HEK293 (cell line): ENCODE measurements around the gene SH3RF3.

Experiments
- CTCF ChIA-PET: fragments of 350-600 bp; formaldehyde crosslinking; extraction: SDS; loops from one replicate; lab custom pipeline; 2021; ENCODE audit warnings: antibody characterized with exemption; lab: Yijun Ruan, JAX
- POLR2A ChIA-PET: fragments of 300-600 bp; formaldehyde crosslinking; extraction: SDS; loops from one replicate; lab custom pipeline; 2020; ENCODE audit warnings: antibody characterized with exemption, inconsistent platforms; lab: Yijun Ruan, JAX
- H3K27ac ChIP-seq: fragments of 200-500 bp; sonication (Bioruptor generic); 2 replicates; pipeline ENCODE4 v1.5.1; 2014; ENCODE audit warnings: low read depth, low read length, control low read depth, inconsistent platforms; ENCODE audit errors: extremely low read depth
- H3K36me3 ChIP-seq, 2 experiments: fragments of 200-500 bp in 1 of 2; sonication (Bioruptor generic) in 1 of 2; 1 replicate in 1 of 2; 2 replicates in 1 of 2; pipeline ENCODE4 v1.5.1; 2014 to 2017; ENCODE audit warnings: inconsistent platforms in 2 of 2, low read length in 2 of 2; ENCODE audit not compliant: control insufficient read depth in 2 of 2, insufficient read depth in 1 of 2
- H3K4me1 ChIP-seq: fragments of 200-500 bp; sonication (Bioruptor generic); 2 replicates; pipeline ENCODE4 v1.5.1; 2014; ENCODE audit warnings: mild to moderate bottlenecking, low read length, inconsistent platforms; ENCODE audit not compliant: control insufficient read depth, insufficient read depth
- H3K4me3 ChIP-seq: 2 replicates; pipeline ENCODE4 v1.5.1; 2011; ENCODE audit warnings: low read depth, mild to moderate bottlenecking, control low read depth, low read length, moderate library complexity
- H3K9me3 ChIP-seq: fragments of 200-500 bp; sonication (Bioruptor generic); 2 replicates; pipeline ENCODE4 v1.5.1; 2014; ENCODE audit warnings: low read depth, low read length, inconsistent platforms; ENCODE audit not compliant: control insufficient read depth, insufficient read depth
- GFI1B ChIP-seq: fragments of 450-650 bp; formaldehyde crosslinking; IDR thresholded peaks from 2 replicates; pipeline ENCODE4 v1.5.1; 2016; ENCODE audit warnings: missing biosample characterization, missing genetic modification characterization
- IKZF3 ChIP-seq: fragments of 450-650 bp; IDR thresholded peaks from 2 replicates; pipeline ENCODE4 v1.5.0; 2018; ENCODE audit warnings: missing biosample characterization, mild to moderate bottlenecking, missing genetic modification characterization, moderate library complexity
- KLF1 ChIP-seq: fragments of 450-650 bp; formaldehyde crosslinking; IDR thresholded peaks from 2 replicates; pipeline ENCODE4 v1.5.1; 2016; ENCODE audit warnings: missing biosample characterization, missing genetic modification characterization
- KLF7 ChIP-seq: fragments of 450-650 bp; formaldehyde crosslinking; IDR thresholded peaks from 2 replicates; pipeline ENCODE4 v1.5.1; 2016; ENCODE audit warnings: missing biosample characterization, missing genetic modification characterization, borderline replicate concordance
- KLF9 ChIP-seq: fragments of 450-650 bp; formaldehyde crosslinking; IDR thresholded peaks from 2 replicates; pipeline ENCODE4 v1.5.1; 2016; ENCODE audit warnings: missing biosample characterization, missing genetic modification characterization, low read depth
- MYNN ChIP-seq: fragments of 450-650 bp; formaldehyde crosslinking; IDR thresholded peaks from 2 replicates; pipeline ENCODE4 v1.5.1; 2016; ENCODE audit warnings: missing biosample characterization, missing genetic modification characterization, borderline replicate concordance
- SCRT2 ChIP-seq: fragments of 450-650 bp; formaldehyde crosslinking; IDR thresholded peaks from 2 replicates; pipeline ENCODE4 v1.5.1; 2016; ENCODE audit warnings: missing biosample characterization, missing genetic modification characterization
- SP2 ChIP-seq: fragments of 450-650 bp; formaldehyde crosslinking; IDR thresholded peaks from 2 replicates; pipeline ENCODE4 v1.5.1; 2016; ENCODE audit warnings: missing biosample characterization, missing genetic modification characterization
- ZBTB21 ChIP-seq: fragments of 450-650 bp; formaldehyde crosslinking; IDR thresholded peaks from 2 replicates; pipeline ENCODE4 v1.5.1; 2017; ENCODE audit warnings: missing biosample characterization, missing genetic modification characterization
- ZFP3 ChIP-seq: fragments of 450-650 bp; formaldehyde crosslinking; IDR thresholded peaks from 2 replicates; pipeline ENCODE4 v1.5.1; 2016; ENCODE audit warnings: low read depth, missing biosample characterization, missing genetic modification characterization
- ZFP69B ChIP-seq: fragments of 450-650 bp; formaldehyde crosslinking; IDR thresholded peaks from 2 replicates; pipeline ENCODE4 v1.5.1; 2016; ENCODE audit warnings: missing biosample characterization, missing genetic modification characterization
- ZNF174 ChIP-seq: fragments of 450-650 bp; formaldehyde crosslinking; IDR thresholded peaks from 2 replicates; pipeline ENCODE4 v1.5.0; 2017; ENCODE audit warnings: missing biosample characterization, mild to moderate bottlenecking, missing genetic modification characterization
- ZNF202 ChIP-seq: fragments of 450-650 bp; formaldehyde crosslinking; IDR thresholded peaks from 2 replicates; pipeline ENCODE4 v1.5.1; 2016; ENCODE audit warnings: missing biosample characterization, missing genetic modification characterization, borderline replicate concordance
- ZNF223 ChIP-seq: fragments of 450-650 bp; formaldehyde crosslinking; IDR thresholded peaks from 2 replicates; pipeline ENCODE4 v1.5.1; 2016; ENCODE audit warnings: missing biosample characterization, missing genetic modification characterization
- ZNF239 ChIP-seq: fragments of 450-650 bp; formaldehyde crosslinking; IDR thresholded peaks from 2 replicates; pipeline ENCODE4 v1.5.1; 2016; ENCODE audit warnings: missing biosample characterization, missing genetic modification characterization
- ZNF510 ChIP-seq: fragments of 450-650 bp; formaldehyde crosslinking; IDR thresholded peaks from 2 replicates; pipeline ENCODE4 v1.5.1; 2018; ENCODE audit warnings: mild to moderate bottlenecking, missing genetic modification characterization, missing biosample characterization; ENCODE audit not compliant: insufficient replicate concordance
- ZNF521 ChIP-seq: fragments of 450-650 bp; formaldehyde crosslinking; IDR thresholded peaks from 2 replicates; pipeline ENCODE4 v1.5.1; 2017; ENCODE audit warnings: missing biosample characterization, mild to moderate bottlenecking, missing genetic modification characterization
- ZNF544 ChIP-seq: fragments of 450-650 bp; formaldehyde crosslinking; IDR thresholded peaks from 2 replicates; pipeline ENCODE4 v1.5.0; 2017; ENCODE audit warnings: missing biosample characterization, missing genetic modification characterization
- ZNF585B ChIP-seq: fragments of 450-650 bp; formaldehyde crosslinking; IDR thresholded peaks from 2 replicates; pipeline ENCODE4 v1.5.1; 2016; ENCODE audit warnings: missing biosample characterization, missing genetic modification characterization
- ZNF664 ChIP-seq: fragments of 450-650 bp; formaldehyde crosslinking; IDR thresholded peaks from 2 replicates; pipeline ENCODE4 v1.5.1; 2016; ENCODE audit warnings: missing biosample characterization, missing genetic modification characterization
- ZNF701 ChIP-seq: fragments of 450-650 bp; formaldehyde crosslinking; IDR thresholded peaks from 2 replicates; pipeline ENCODE4 v1.5.1; 2016; ENCODE audit warnings: missing biosample characterization, missing genetic modification characterization
- ZXDB ChIP-seq: fragments of 450-650 bp; formaldehyde crosslinking; IDR thresholded peaks from 2 replicates; pipeline ENCODE4 v1.5.1; 2016; ENCODE audit warnings: missing biosample characterization, missing genetic modification characterization
- TF ChIP-seq, protein P1 (sequence below): fragments of 450-650 bp; IDR thresholded peaks from 2 replicates; pipeline ENCODE4 v1.5.1; 2018; ENCODE audit warnings: missing biosample characterization, missing genetic modification characterization
- TF ChIP-seq, protein P2 (sequence below): fragments of 450-650 bp; formaldehyde crosslinking; IDR thresholded peaks from 2 replicates; pipeline ENCODE4 v1.5.1; 2016; ENCODE audit warnings: missing biosample characterization, missing genetic modification characterization, borderline replicate concordance

SH3RF3 gene

DNA sequence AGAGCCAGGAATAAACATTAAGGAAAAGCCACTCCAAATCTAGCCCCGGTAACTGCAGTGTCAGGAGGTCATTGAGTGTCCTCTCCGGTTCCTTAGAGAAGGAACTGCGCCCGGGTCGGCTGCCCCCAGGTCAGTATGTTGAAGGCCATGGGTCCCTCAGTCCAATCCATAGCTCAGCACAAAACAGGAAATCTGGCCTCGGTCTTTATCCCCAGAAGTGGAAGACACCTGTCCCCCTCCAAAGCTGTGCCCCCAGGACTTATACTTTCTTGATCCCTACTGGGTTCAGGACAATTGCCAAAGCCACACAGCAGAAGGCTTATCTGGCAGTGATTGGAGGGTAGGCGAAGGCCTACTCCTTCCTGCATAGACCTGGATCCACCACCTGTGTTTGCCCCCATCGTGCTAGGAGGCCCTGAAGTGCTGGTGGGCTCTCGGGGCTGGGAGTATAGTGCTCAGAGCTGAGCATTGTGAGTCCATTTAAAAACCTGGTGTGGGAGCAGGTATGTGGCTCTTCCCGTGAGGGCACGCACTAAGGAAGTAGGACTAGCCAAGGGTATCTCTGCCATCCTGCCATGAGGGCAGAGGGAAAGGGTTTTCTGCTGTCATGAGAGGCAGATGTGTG is 306.2 kb downstream of the SH3RF3 start (continued):
- TF ChIP-seq, protein P1, sequence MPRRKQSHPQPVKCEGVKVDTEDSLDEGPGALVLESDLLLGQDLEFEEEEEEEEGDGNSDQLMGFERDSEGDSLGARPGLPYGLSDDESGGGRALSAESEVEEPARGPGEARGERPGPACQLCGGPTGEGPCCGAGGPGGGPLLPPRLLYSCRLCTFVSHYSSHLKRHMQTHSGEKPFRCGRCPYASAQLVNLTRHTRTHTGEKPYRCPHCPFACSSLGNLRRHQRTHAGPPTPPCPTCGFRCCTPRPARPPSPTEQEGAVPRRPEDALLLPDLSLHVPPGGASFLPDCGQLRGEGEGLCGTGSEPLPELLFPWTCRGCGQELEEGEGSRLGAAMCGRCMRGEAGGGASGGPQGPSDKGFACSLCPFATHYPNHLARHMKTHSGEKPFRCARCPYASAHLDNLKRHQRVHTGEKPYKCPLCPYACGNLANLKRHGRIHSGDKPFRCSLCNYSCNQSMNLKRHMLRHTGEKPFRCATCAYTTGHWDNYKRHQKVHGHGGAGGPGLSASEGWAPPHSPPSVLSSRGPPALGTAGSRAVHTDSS (tag by site-specific recombination), result no peak
- no peak for TF ChIP-seq ZXDB

GRCh38 chr2:109435901-109436598 is 307.0 kb downstream of the SH3RF3 start:
- TF ChIP-seq SCRT2 (peak; percentile 51), ZFP3 (tag by site-specific recombination) (no peak)

GRCh38 chr2:109436610-109437225 is 307.7 kb downstream of the SH3RF3 start:
- ChIA-PET CTCF (interaction anchor here (0.6 kb wide), 1 partner anchor 331 kb away, joined by 4 read pairs; no protein-coding TSS in a partner anchor), POLR2A (no interaction called here)
- H3K9me3 ChIP-seq, result no peaks in the 10 kb centered on the region; the same call in 1 of the 2 replicates
- no peaks in the 10 kb centered on the region for H3K4me1 ChIP-seq
- H3K27ac ChIP-seq, result no peak overlapping the region
- peaks cover 0 to 21% of the 10 kb centered on the region in 2 experiments; a peak in 1 of 3 replicates for H3K36me3 ChIP-seq
- 0 out of 2 replicates have a peak, but pooled peaks have one; percentile 13 for TF ChIP-seq KLF1 (tag by site-specific recombination)
- no peak for TF ChIP-seq KLF7 (tag by site-specific recombination)
- TF ChIP-seq ZNF510, result no peak
- TF ChIP-seq ZNF202 (tag by site-specific recombination), result no peak
- H3K4me3 ChIP-seq, result no peak overlapping the region

More at GRCh38 chr2:109435901-109436598, 307.0 kb downstream of the SH3RF3 start:
- POLR2A ChIA-PET, result no interaction called here
- Histone ChIP-seq H3K27ac (no peak overlapping the region), H3K4me3 (no peak overlapping the region), H3K4me1 (no peaks in the 10 kb centered on the region), H3K9me3 (no peaks in the 10 kb centered on the region), H3K36me3 (peaks cover 0 to 21% of the 10 kb centered on the region in 2 experiments; a peak in 1 of 3 replicates)
- CTCF ChIA-PET, result interaction anchor here (0.6 kb wide), 1 partner anchor 330 kb away, joined by 4 read pairs; no protein-coding TSS in a partner anchor

DNA sequence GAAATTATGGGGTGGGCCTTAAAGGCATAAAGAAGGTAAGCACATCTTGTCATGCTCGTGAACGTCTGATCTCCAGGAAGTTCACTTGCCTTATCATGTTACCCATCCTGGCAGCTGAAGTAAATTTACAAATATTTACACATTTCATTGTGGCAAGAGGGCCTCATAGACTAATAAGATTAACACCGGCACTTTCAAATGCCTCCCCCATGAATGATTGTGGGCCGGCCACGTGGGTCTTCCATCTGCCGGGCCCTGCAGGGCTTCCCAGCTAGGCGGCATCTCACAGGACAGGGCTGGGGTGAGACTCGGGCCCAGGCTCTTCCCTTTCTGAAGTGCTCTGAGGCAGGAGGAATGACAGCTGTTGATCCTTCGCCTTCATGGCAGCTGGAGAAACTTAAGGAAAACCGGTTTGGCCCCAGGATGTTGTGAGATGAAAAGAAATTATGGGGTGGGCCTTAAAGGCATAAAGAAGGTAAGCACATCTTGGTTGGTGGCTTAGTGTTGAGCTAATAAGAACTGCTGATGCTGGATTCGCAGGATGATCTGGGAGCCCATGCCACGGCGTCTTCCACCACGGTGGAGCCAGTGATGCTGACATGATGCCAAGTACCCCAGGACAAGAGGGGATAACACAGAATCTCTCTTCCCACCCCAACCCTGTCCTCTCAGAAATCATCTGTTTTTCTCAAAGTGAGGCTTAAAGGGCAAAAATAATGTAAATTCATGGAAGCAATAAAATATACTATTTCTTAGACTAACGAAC is 308.5 kb downstream of the SH3RF3 start:
- POLR2A ChIA-PET, result no interaction called here
- TF ChIP-seq ZNF701 (tag by site-specific recombination) (no peak), KLF9 (tag by site-specific recombination) (no peak), ZNF544 (no peak), ZNF521 (tag by site-specific recombination) (no peak), ZNF664 (tag by site-specific recombination) (no peak), IKZF3 (no peak), ZFP69B (tag by site-specific recombination) (no peak), ZBTB21 (tag by site-specific recombination) (no peak), MYNN (no peak), ZNF239 (tag by site-specific recombination) (no peak), SCRT2 (no peak), ZNF174 (tag by site-specific recombination) (no peak), ZNF223 (tag by site-specific recombination) (no peak), GFI1B (tag by site-specific recombination) (no peak), ZNF585B (tag by site-specific recombination) (no peak), SP2 (no peak)
- TF ChIP-seq, protein P2, sequence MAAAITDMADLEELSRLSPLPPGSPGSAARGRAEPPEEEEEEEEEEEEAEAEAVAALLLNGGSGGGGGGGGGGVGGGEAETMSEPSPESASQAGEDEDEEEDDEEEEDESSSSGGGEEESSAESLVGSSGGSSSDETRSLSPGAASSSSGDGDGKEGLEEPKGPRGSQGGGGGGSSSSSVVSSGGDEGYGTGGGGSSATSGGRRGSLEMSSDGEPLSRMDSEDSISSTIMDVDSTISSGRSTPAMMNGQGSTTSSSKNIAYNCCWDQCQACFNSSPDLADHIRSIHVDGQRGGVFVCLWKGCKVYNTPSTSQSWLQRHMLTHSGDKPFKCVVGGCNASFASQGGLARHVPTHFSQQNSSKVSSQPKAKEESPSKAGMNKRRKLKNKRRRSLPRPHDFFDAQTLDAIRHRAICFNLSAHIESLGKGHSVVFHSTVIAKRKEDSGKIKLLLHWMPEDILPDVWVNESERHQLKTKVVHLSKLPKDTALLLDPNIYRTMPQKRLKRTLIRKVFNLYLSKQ, result no peak

More for the DNA sequence above, 308.5 kb downstream of the SH3RF3 start:
- H3K4me3 ChIP-seq, result no peak overlapping the region
- H3K9me3 ChIP-seq, result no peaks in the 10 kb centered on the region; the same call in 1 of the 2 replicates
- no peak overlapping the region for H3K27ac ChIP-seq
- H3K4me1 ChIP-seq, result no peaks in the 10 kb centered on the region
- CTCF ChIA-PET, result interaction anchor here (0.6 kb wide), 1 partner anchor 50 kb away, joined by 3 read pairs; no protein-coding TSS in a partner anchor
- H3K36me3 ChIP-seq, result peaks cover 0 to 21% of the 10 kb centered on the region in 2 experiments; a peak in 1 of 3 replicates
